T-cell (primary cell): ENCODE data around the gene FIBCD1. TPM values are rescaled to one million over a fixed set of nuclear protein-coding genes. Genes with fewer than 3 reads are reported as not detected.

Experiments
- ATAC-seq, 4 experiments: fragments of 200-7000 bp in 3 of 4; fragments of 150-1000 bp in 1 of 4; cut with Tn5 transposase; replicated peaks in 1 of 4; 1 replicate in 3 of 4; 2 replicates in 1 of 4; pipeline ENCODE4 v1.10.0; 2021; ENCODE audit warnings: moderate library complexity in 3 of 4, mild to moderate bottlenecking in 2 of 4, moderate number of reproducible peaks in 1 of 4
- CTCF ChIA-PET, 2 donors: fragments of 300-600 bp; sonication (Branson Sonifier 250); formaldehyde crosslinking; loops; one replicate each; lab custom pipeline; 2022; ENCODE audit warnings: antibody characterized with exemption in 2 of 2; lab: Charles Lee
- POLR2A ChIA-PET, 2 donors: fragments of 300-600 bp; sonication (Branson Sonifier 250); formaldehyde crosslinking; loops; one replicate each; lab custom pipeline; 2022; ENCODE audit warnings: antibody characterized with exemption in 2 of 2; lab: Charles Lee
- DNase-seq, 35 experiments: peaks; one replicate each; pipeline versions ENCODE4 v3.0.0 to v3.0.0-alpha.2; 2013 to 2023
- H3K27ac ChIP-seq: one replicate; pipeline ENCODE4 v1.5.1; 2013; ENCODE audit warnings: low read length
- H3K27me3 ChIP-seq, 2 experiments: replicated peaks in 1 of 2; 1 replicate in 1 of 2; 2 replicates in 1 of 2; pipeline versions ENCODE4 v1.6.1 to v1.7.0; 2013; ENCODE audit warnings: low read length in 1 of 2, mixed read lengths in 1 of 2; ENCODE audit not compliant: control insufficient read depth in 2 of 2, insufficient read depth in 2 of 2; ENCODE audit errors: extremely low read depth in 1 of 2
- H3K36me3 ChIP-seq, 2 donors: 1 replicate in 1 of 2; 2 replicates in 1 of 2; pipeline versions ENCODE4 v1.6.1 to v1.7.0; 2013; ENCODE audit warnings: low read length in 1 of 2; ENCODE audit not compliant: control insufficient read depth in 2 of 2, insufficient read depth in 1 of 2; ENCODE audit errors: extremely low read depth in 1 of 2
- H3K4me1 ChIP-seq, 2 experiments: 1 replicate in 1 of 2; 2 replicates in 1 of 2; pipeline versions ENCODE4 v1.6.1 to v1.7.0; 2013; ENCODE audit warnings: low read length in 2 of 2, mixed read lengths in 1 of 2; ENCODE audit not compliant: insufficient read depth in 2 of 2, control insufficient read depth in 1 of 2; ENCODE audit errors: extremely low read depth in 1 of 2
- H3K4me3 ChIP-seq, 2 donors: 1 replicate in 1 of 2; 2 replicates in 1 of 2; pipeline versions ENCODE4 v1.5.1 to v1.7.0; 2013; ENCODE audit warnings: mild to moderate bottlenecking in 2 of 2, low read length in 1 of 2, moderate library complexity in 1 of 2; ENCODE audit not compliant: control insufficient read depth in 1 of 2; ENCODE audit errors: extremely low read depth in 1 of 2
- H3K9me3 ChIP-seq: 2 replicates; pipeline ENCODE4 v1.7.0; 2013
- H3K27ac Mint-ChIP-seq, 2 donors: one replicate each; pipeline ENCODE4 v1.8.0; 2020 to 2021; ENCODE audit warnings: mild to moderate bottlenecking in 2 of 2, mixed read lengths in 2 of 2
- H3K27me3 Mint-ChIP-seq, 2 donors: one replicate each; pipeline ENCODE4 v1.8.0; 2021 to 2022; ENCODE audit warnings: mixed read lengths in 2 of 2
- H3K36me3 Mint-ChIP-seq: one replicate; pipeline ENCODE4 v1.8.0; 2021; ENCODE audit warnings: mixed read lengths
- H3K4me1 Mint-ChIP-seq, 3 donors: one replicate each; pipeline ENCODE4 v1.8.0; 2020 to 2022; ENCODE audit warnings: mixed read lengths in 3 of 3, mild to moderate bottlenecking in 1 of 3
- H3K4me3 Mint-ChIP-seq, 3 donors: one replicate each; pipeline ENCODE4 v1.8.0; 2020 to 2022; ENCODE audit warnings: mild to moderate bottlenecking in 3 of 3, mixed read lengths in 3 of 3, moderate library complexity in 3 of 3
- H3K9me3 Mint-ChIP-seq, 3 donors: one replicate each; pipeline ENCODE4 v1.8.0; 2020 to 2022; ENCODE audit warnings: mixed read lengths in 3 of 3
- WGBS: methylation state at CpG from one replicate; pipeline ENCODE4 v1.1.5; 2013; ENCODE audit warnings: missing lambda C conversion rate; ENCODE audit not compliant: insufficient coverage; 5-methylcytosine and 5-hydroxymethylcytosine counted together
- total RNA-seq, 35 experiments: library from RNA in 6 of 35; stranded (reverse) in 6 of 35; fragments of 120-200 nt in 1 of 35; gene quantifications; one replicate each; pipeline versions ENCODE4 v1.2.1 to v1.2.4 and lab custom pipeline; 2013 to 2026

FIBCD1 gene
- total RNA-seq, 5 donors from 2014 or later (not counting 1 experiment from before 2014, with no cell fraction given): not detected

- CTCF ChIA-PET: no interaction called here
- Mint-ChIP-seq H3K4me3 (no peak overlapping the region), H3K27ac (no peak overlapping the region), H3K36me3 (no peaks in the 10 kb centered on the region), H3K27me3 (peaks cover 0 to 5% of the 10 kb centered on the region in 2 donors), H3K4me1 (no peaks in the 10 kb centered on the region), H3K9me3 (no peaks in the 10 kb centered on the region)
- H3K27me3 ChIP-seq: peaks cover 0 to 43% of the 10 kb centered on the region in 2 experiments
- no peak overlapping the region for H3K27ac ChIP-seq
- WGBS: 89% methylated on average over 13 of the region's 25 CpGs
- POLR2A ChIA-PET: no interaction called here
- no peak overlapping the region for H3K4me3 ChIP-seq
- no peaks in the 10 kb centered on the region for H3K36me3 ChIP-seq
- H3K4me1 ChIP-seq: no peaks in the 10 kb centered on the region
- H3K9me3 ChIP-seq: no peaks in the 10 kb centered on the region
- no peak for ATAC-seq
- no peak for DNase-seq
These were observed 39.8 kb downstream of the FIBCD1 start for GRCh38 chr9:130899051-130899748.

- H3K4me3 Mint-ChIP-seq: no peak overlapping the region
- CTCF ChIA-PET: no interaction called here
- Histone ChIP-seq H3K27me3 (peaks cover 0 to 40% of the 10 kb centered on the region in 2 experiments), H3K4me3 (no peak overlapping the region), H3K9me3 (no peaks in the 10 kb centered on the region), H3K27ac (no peak overlapping the region), H3K36me3 (no peaks in the 10 kb centered on the region), H3K4me1 (no peaks in the 10 kb centered on the region)
- WGBS: no CpG with 5 or more reads among the region's 4 CpGs
- H3K27me3 Mint-ChIP-seq: peaks cover 0 to 4% of the 10 kb centered on the region in 2 donors
- no peaks in the 10 kb centered on the region for H3K9me3 Mint-ChIP-seq
- DNase-seq: no peak
- no peak overlapping the region for H3K27ac Mint-ChIP-seq
- POLR2A ChIA-PET: no interaction called here
- H3K4me1 Mint-ChIP-seq: no peaks in the 10 kb centered on the region
- ATAC-seq: no peak
- no peaks in the 10 kb centered on the region for H3K36me3 Mint-ChIP-seq
These were observed 40.5 kb downstream of the FIBCD1 start for GRCh38 chr9:130898552-130898852.

GRCh38 chr9:130897848-130898551, 41.0 kb downstream of the FIBCD1 start:
- no peak overlapping the region for H3K27ac ChIP-seq
- H3K27ac Mint-ChIP-seq: no peak overlapping the region
- WGBS: 87% methylated on average over 21 of the region's 29 CpGs
- ATAC-seq (no peak), DNase-seq (no peak)
- peaks cover 0 to 35% of the 10 kb centered on the region in 2 experiments for H3K27me3 ChIP-seq
- H3K4me3 ChIP-seq: no peak overlapping the region
- CTCF ChIA-PET: no interaction called here
- POLR2A ChIA-PET: no interaction called here
- H3K4me3 Mint-ChIP-seq: no peak overlapping the region
- H3K36me3 ChIP-seq: no peaks in the 10 kb centered on the region
- peaks cover 0 to 3% of the 10 kb centered on the region in 2 donors for H3K27me3 Mint-ChIP-seq
- H3K36me3 Mint-ChIP-seq: no peaks in the 10 kb centered on the region
- H3K9me3 Mint-ChIP-seq: no peaks in the 10 kb centered on the region
- no peaks in the 10 kb centered on the region for H3K4me1 Mint-ChIP-seq
- H3K9me3 ChIP-seq: no peaks in the 10 kb centered on the region
- H3K4me1 ChIP-seq: no peaks in the 10 kb centered on the region

GRCh38 chr9:130897105-130897751, 41.8 kb downstream of the FIBCD1 start:
- peaks cover 0 to 29% of the 10 kb centered on the region in 2 experiments for H3K27me3 ChIP-seq
- peaks cover 0 to 2% of the 10 kb centered on the region in 2 donors for H3K36me3 ChIP-seq
- H3K9me3 Mint-ChIP-seq: no peaks in the 10 kb centered on the region
- ATAC-seq (no peak), DNase-seq (no peak)
- no peak overlapping the region for H3K27ac Mint-ChIP-seq
- no peaks in the 10 kb centered on the region for H3K4me1 Mint-ChIP-seq
- H3K27ac ChIP-seq: no peak overlapping the region
- H3K36me3 Mint-ChIP-seq: no peaks in the 10 kb centered on the region
- no peaks in the 10 kb centered on the region for H3K4me1 ChIP-seq
- POLR2A ChIA-PET: no interaction called here
- WGBS: 85% methylated on average over 10 of the region's 16 CpGs
- no peak overlapping the region for H3K4me3 ChIP-seq
- H3K9me3 ChIP-seq: no peaks in the 10 kb centered on the region
- no peak overlapping the region for H3K4me3 Mint-ChIP-seq
- peaks cover 0 to 3% of the 10 kb centered on the region in 2 donors for H3K27me3 Mint-ChIP-seq
- CTCF ChIA-PET: no interaction called here

GRCh38 chr9:130896233-130897014, 42.6 kb downstream of the FIBCD1 start, which contains the start of gene QRFP:
Gene QRFP (minus strand): TSS chr9:130896812. CDS start chr9:130893838, 2,974 bp downstream.
- Histone ChIP-seq H3K27ac (no peak within 1 kb of the TSS), H3K4me1 (no peaks in the 10 kb centered on the region), H3K36me3 (peaks cover 0 to 2% of the 10 kb centered on the region in 2 donors), H3K9me3 (no peaks in the 10 kb centered on the region), H3K4me3 (no peak within 1 kb of the TSS), H3K27me3 (peaks cover 0 to 20% of the 10 kb centered on the region in 2 experiments)
- CTCF ChIA-PET: no interaction called here
- POLR2A ChIA-PET: no interaction called here
- Mint-ChIP-seq H3K27ac (no peak within 1 kb of the TSS), H3K27me3 (peaks cover 0 to 3% of the 10 kb centered on the region in 2 donors), H3K4me3 (no peak within 1 kb of the TSS), H3K36me3 (peaks cover 3% of the 10 kb centered on the region), H3K9me3 (no peaks in the 10 kb centered on the region), H3K4me1 (no peaks in the 10 kb centered on the region)
- DNase-seq: no peak
- no peak for ATAC-seq
- 90% methylated on average over 24 of the region's 27 CpGs for WGBS
